Measurements from ENCODE around the gene ZNF827. TPM values are rescaled to one million over a fixed set of nuclear protein-coding genes. Genes with fewer than 3 reads are reported as not detected.

Gene ZNF827
- total RNA-seq, 1 experiment from 2014 or later = 6.3 TPM

DNA sequence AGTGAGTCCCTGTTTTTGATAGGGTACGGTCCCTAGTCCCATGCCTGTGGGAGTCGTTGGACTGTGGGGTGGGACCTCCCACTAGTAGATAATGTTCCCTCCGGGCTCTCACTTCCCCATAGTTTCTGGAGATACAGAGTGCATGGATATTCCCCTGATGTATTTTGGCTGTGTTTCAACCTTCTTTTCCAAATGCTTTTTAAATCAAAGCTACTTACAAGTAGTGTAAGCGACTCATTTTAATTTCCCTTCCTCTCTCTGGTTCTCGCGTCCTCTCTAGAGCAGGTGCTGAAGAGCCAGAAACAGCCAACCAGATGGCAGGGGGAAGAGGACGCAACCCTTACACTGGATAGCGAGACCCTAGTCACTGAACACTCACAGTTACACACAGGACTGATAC lies 79.2 kb downstream of the ZNF827 start:
- Histone ChIP-seq H3K4me1 (ENCODE audit: control insufficient read depth, insufficient read depth, low read length) (no peaks in the 10 kb centered on the region), H3K36me3 (ENCODE audit: control insufficient read depth, insufficient read depth, low read length) (no peaks in the 10 kb centered on the region), H3K4me3 (ENCODE audit: low read depth in 2 of 2, low read length in 2 of 2) (no peak overlapping the region), H3K27me3 (ENCODE audit: control insufficient read depth, insufficient read depth, low read length) (no peaks in the 10 kb centered on the region), H3K9me3 (ENCODE audit: control insufficient read depth, insufficient read depth, low read depth, low read length) (no peaks in the 10 kb centered on the region), H3K27ac (ENCODE audit: low read length) (no peak overlapping the region)
- intact Hi-C loops (cut with micrococcal nuclease; ENCODE audit: unreplicated experiment) (no loop called here), in situ Hi-C loops (cut with HindIII; ENCODE audit: low pct_unique_long_range_greater_than_20kb, low sequenced_read_pairs) (no loop called here)
- ATAC-seq = no peak
- no peak for TF ChIP-seq POLR2AphosphoS5 (IDR thresholded peaks at IDR 0.05; ENCODE audit: low read depth, low read length)
- TF ChIP-seq REST (IDR thresholded peaks at IDR 0.05; ENCODE audit: insufficient read depth in 1 of 2, low read depth in 2 of 2, low read length in 1 of 2) = no peak
- TF ChIP-seq, protein P1, sequence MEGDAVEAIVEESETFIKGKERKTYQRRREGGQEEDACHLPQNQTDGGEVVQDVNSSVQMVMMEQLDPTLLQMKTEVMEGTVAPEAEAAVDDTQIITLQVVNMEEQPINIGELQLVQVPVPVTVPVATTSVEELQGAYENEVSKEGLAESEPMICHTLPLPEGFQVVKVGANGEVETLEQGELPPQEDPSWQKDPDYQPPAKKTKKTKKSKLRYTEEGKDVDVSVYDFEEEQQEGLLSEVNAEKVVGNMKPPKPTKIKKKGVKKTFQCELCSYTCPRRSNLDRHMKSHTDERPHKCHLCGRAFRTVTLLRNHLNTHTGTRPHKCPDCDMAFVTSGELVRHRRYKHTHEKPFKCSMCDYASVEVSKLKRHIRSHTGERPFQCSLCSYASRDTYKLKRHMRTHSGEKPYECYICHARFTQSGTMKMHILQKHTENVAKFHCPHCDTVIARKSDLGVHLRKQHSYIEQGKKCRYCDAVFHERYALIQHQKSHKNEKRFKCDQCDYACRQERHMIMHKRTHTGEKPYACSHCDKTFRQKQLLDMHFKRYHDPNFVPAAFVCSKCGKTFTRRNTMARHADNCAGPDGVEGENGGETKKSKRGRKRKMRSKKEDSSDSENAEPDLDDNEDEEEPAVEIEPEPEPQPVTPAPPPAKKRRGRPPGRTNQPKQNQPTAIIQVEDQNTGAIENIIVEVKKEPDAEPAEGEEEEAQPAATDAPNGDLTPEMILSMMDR (IDR thresholded peaks at IDR 0.05) = no peak
- DNase-seq (ENCODE audit: low read depth, low spot score) = no peak
- POLR2A ChIA-PET = no interaction called here
- BruUV-seq (replicated peaks) = no TSS peak
- CTCF ChIA-PET = no interaction called here

- Histone ChIP-seq H3K4me3 (ENCODE audit: low read depth in 2 of 2, low read length in 2 of 2) (no peak overlapping the region), H3K27ac (ENCODE audit: low read length) (no peak overlapping the region), H3K36me3 (ENCODE audit: control insufficient read depth, insufficient read depth, low read length) (no peaks in the 10 kb centered on the region), H3K27me3 (ENCODE audit: control insufficient read depth, insufficient read depth, low read length) (no peaks in the 10 kb centered on the region), H3K4me1 (ENCODE audit: control insufficient read depth, insufficient read depth, low read length) (no peaks in the 10 kb centered on the region), H3K9me3 (ENCODE audit: control insufficient read depth, insufficient read depth, low read depth, low read length) (no peaks in the 10 kb centered on the region)
- intact Hi-C loops (cut with micrococcal nuclease; ENCODE audit: unreplicated experiment) (no loop called here), in situ Hi-C loops (cut with HindIII; ENCODE audit: low pct_unique_long_range_greater_than_20kb, low sequenced_read_pairs) (no loop called here)
- CTCF ChIA-PET = no interaction called here
- POLR2A ChIA-PET = interaction anchor here (0.5 kb wide), 1 partner anchor 102 kb away, joined by 5 read pairs; no protein-coding TSS in a partner anchor
- DNase-seq (ENCODE audit: low read depth, low spot score) (no peak), ATAC-seq (no peak)
- no TSS peak for BruUV-seq (replicated peaks)
- TF ChIP-seq TCF7L2 (IDR thresholded peaks at IDR 0.05; ENCODE audit: low read depth, low read length) (no peak), POLR2AphosphoS5 (IDR thresholded peaks at IDR 0.05; ENCODE audit: low read depth, low read length) (no peak), REST (IDR thresholded peaks at IDR 0.05; ENCODE audit: insufficient read depth in 1 of 2, low read depth in 2 of 2, low read length in 1 of 2) (no peak), SIN3A (IDR thresholded peaks at IDR 0.05; ENCODE audit: borderline replicate concordance, insufficient read depth, low read depth, low read length) (no peak)
- TF ChIP-seq, protein P1 (IDR thresholded peaks at IDR 0.05) = no peak
Observed at GRCh38 chr4:145852256-145852839, 86.3 kb downstream of the ZNF827 start.
